ENCODE data around the gene MYO16. TPM values are rescaled to one million over a fixed set of nuclear protein-coding genes. Genes with fewer than 3 reads are reported as not detected.

Gene MYO16
- total and polyA plus RNA-seq, 9 donors = under 0.01 to 0.37 (median 0.16) TPM; not detected in 2

- intact Hi-C loops (cut with DNase I) = no loop called here
- Histone ChIP-seq H3K27ac (no peak overlapping the region), H3K27me3 (no peaks in the 10 kb centered on the region), H3K9me3 (no peaks in the 10 kb centered on the region), H3K4me3 (no peak overlapping the region), H3K4me1 (ENCODE audit: insufficient read depth) (peaks cover 7% of the 10 kb centered on the region), H3K36me3 (no peaks in the 10 kb centered on the region)
- DNase-seq = no peak
- 60 to 67% (median 64%) methylated on average over 7 of the region's 7 CpGs for WGBS, 3 donors
- no peak for TF ChIP-seq POLR2A (IDR thresholded peaks at IDR 0.05)
- TF ChIP-seq CTCF (IDR thresholded peaks at IDR 0.05) = no peak
- no peak for TF ChIP-seq EP300 (IDR thresholded peaks at IDR 0.05)
Observed at GRCh38 chr13:108948251-108948671, 318.9 kb downstream of the MYO16 start.

GRCh38 chr13:108950333-108951010 lies 321.1 kb downstream of the MYO16 start:
- H3K27me3 ChIP-seq = no peaks in the 10 kb centered on the region
- H3K9me3 ChIP-seq = no peaks in the 10 kb centered on the region
- no peaks in the 10 kb centered on the region for H3K36me3 ChIP-seq
- H3K27ac ChIP-seq = no peak overlapping the region
- no peak overlapping the region for H3K4me3 ChIP-seq
- H3K4me1 ChIP-seq (ENCODE audit: insufficient read depth) = peaks cover 7% of the 10 kb centered on the region
- DNase-seq = no peak
- TF ChIP-seq POLR2A (IDR thresholded peaks at IDR 0.05) (no peak), CTCF (IDR thresholded peaks at IDR 0.05) (no peak), EP300 (IDR thresholded peaks at IDR 0.05) (no peak)
- WGBS, 3 donors = 89 to 93% (median 91%) methylated on average over 8 of the region's 8 CpGs
- intact Hi-C loops (cut with DNase I) = loop anchor here in 1 of 4 donors (10.0 kb wide), 1 partner anchor 1154 kb away; no protein-coding TSS in a partner anchor

GRCh38 chr13:108955741-108956140 lies 326.3 kb downstream of the MYO16 start:
- Histone ChIP-seq H3K36me3 (no peaks in the 10 kb centered on the region), H3K4me3 (no peak overlapping the region), H3K27ac (no peak overlapping the region), H3K4me1 (ENCODE audit: insufficient read depth) (peaks cover 1% of the 10 kb centered on the region), H3K9me3 (no peaks in the 10 kb centered on the region), H3K27me3 (no peaks in the 10 kb centered on the region)
- no peak for TF ChIP-seq EP300 (IDR thresholded peaks at IDR 0.05)
- TF ChIP-seq CTCF (IDR thresholded peaks at IDR 0.05) = no peak
- no peak for TF ChIP-seq POLR2A (IDR thresholded peaks at IDR 0.05)
- intact Hi-C loops (cut with DNase I) = loop anchor here in 1 of 4 donors (10.0 kb wide), 1 partner anchor 1149 kb away; no protein-coding TSS in a partner anchor
- WGBS, 3 donors = 94 to 96% (median 94%) methylated on average over 5 of the region's 5 CpGs
- no peak for DNase-seq

- no peaks in the 10 kb centered on the region for H3K9me3 ChIP-seq
- H3K27ac ChIP-seq = no peak overlapping the region
- no peak for TF ChIP-seq CTCF (IDR thresholded peaks at IDR 0.05)
- no peak for TF ChIP-seq POLR2A (IDR thresholded peaks at IDR 0.05)
- intact Hi-C loops (cut with DNase I) = loop anchor here in 1 of 4 donors (10.0 kb wide), 1 partner anchor 1147 kb away; no protein-coding TSS in a partner anchor
- H3K36me3 ChIP-seq = no peaks in the 10 kb centered on the region
- no peak for DNase-seq
- H3K4me1 ChIP-seq (ENCODE audit: insufficient read depth) = peaks cover 1% of the 10 kb centered on the region
- 5 to 15% (median 7%) methylated on average over 11 of the region's 11 CpGs for WGBS, 3 donors
- H3K27me3 ChIP-seq = no peaks in the 10 kb centered on the region
- no peak overlapping the region for H3K4me3 ChIP-seq
Observed at GRCh38 chr13:108957369-108958012, 328.1 kb downstream of the MYO16 start.

Measured in ovary (tissue), 9 donors.